GOT3 (cell line): ENCODE results near the gene NANOS1.
"Not testable (repeated sequence)": the region's sequence is repeated elsewhere in the genome, so short reads cannot be mapped to it uniquely, and the experiment has no call there.

ENCODE experiments used
- DNase-seq: peaks from one replicate; lab custom pipeline; 2025; ENCODE audit warnings: mixed read lengths; lab: John Stamatoyannopoulos, UW

The NANOS1 gene

DNA sequence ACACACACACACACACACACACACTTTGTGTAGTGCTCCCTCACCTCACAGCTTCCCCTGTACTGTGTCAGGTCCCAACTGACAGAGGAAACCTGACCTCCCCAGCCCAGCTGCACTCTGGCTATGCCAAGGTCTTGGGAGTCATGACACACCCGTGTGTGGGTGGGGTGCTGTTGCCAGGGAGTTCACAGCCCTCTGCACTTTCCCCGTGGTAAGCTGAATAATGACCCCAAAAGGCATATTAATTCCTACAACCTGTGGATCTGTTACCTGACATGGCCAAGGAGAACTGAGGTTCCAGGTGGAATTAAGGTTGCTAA is 8.9 kb upstream of the NANOS1 start:
- DNase-seq, result no peak

DNA sequence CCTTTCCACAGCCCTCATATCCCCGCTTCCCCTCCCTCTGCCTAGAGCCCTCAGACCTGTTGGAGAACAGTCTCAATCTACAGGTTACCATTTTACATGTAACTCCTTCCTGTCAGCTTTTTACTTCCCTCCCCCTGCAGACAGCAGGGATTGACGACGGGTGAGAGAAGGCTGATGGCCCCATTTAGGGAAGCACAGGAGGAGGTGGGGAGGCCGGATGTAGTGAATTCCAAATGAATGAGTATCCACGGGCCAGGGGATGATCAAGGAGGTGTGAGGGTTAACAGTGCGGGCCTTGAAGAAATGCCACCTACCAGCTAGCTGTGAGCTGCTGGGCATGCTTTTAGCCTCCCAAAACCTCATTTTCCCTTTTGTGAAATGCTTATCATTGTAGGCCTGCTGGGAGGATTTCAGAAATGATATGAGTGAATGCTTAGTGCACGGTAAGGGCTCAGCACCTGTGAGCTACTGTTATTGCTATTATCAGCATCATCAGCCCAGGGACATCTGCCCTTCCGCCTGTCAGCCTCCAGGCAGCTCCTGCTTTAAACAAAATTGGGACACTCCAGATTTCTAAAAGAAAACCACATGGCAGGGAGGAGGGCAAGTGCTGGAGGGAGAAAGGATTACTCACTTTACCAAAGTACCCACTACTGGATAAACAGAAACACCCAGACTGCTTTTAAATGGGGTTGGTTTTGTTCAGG is 6.5 kb upstream of the NANOS1 start:
- no peak for DNase-seq

DNA sequence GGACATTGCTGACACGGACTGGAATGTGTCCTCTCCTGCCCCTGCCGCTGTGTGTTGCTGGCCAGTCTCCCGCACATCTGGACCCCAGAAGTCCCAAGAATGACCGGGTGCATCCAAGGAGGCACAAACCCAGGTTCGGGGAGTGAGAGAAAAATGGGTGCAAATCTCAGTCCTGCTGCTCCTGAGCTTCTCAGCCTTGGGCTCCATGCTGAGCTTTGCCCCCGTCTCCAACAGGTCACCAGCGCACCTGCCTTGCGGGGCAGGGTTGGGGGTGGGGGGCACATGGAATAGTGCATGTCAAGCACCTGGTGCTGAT is 6.0 kb upstream of the NANOS1 start:
- no peak for DNase-seq

DNA sequence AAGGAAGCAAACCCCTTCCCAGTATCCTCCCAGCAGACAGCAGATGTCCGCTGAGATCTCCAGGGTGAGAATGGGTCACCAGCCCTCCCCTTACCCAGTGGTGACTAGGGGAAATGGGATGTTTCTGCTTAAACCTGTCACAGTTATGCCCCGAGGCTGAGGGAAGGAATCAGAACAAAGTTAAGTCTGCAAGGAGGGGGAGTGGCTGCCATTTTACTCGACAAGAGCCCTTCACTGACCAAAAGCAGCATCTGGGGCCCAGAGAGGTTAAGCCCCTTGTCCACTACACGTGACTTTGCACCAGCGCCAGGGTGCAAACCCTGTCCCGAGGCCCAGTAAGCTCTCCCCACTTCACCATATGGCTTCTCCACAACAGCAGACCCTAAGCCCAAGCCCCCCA is 4.6 kb upstream of the NANOS1 start:
- no peak for DNase-seq

GRCh38 chr10:119025336-119025735 is 4.2 kb upstream of the NANOS1 start:
- peak; percentile 14 for DNase-seq

- DNase-seq, result no peak
Observed at GRCh38 chr10:119025776-119026175, 3.7 kb upstream of the NANOS1 start.

DNA sequence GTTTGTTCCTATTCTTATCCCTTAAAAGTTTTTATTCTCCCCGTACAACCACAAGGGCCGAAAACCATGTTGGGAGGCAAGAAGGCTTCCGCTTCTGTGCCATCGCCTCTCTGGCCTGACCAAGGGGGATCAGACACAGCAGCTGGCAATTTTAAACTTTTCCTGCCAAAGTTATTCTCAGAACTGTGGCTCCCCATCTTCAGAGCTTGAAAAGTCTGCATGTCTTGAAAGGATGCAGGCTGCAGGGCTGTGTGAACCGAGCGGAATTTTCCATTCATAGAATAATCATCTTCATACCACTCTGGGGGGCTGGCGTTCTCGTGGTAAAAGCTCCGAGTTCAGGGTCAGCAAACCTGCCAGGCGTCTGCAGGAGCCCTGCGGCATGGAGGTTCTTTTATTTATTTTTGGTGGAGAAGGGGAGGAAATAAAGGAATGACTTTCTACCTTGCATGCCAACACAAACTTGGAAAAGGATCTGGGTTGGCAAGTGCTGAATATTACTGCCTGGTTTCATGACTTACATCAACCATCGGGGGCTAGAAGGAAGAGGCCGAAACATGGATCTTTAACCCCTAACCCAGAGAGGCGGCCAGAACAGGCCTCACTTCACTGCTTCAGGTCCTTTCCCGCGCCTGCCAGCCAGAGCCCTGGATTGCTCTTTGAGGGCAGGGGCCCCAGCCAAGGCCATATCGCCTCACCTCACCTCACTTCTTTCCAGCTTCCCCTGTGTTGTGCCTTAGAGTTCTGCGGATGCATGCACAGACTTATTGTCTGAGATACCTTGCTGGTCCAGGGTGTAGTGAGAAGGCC is 3.0 kb upstream of the NANOS1 start:
- DNase-seq, result no peak

DNA sequence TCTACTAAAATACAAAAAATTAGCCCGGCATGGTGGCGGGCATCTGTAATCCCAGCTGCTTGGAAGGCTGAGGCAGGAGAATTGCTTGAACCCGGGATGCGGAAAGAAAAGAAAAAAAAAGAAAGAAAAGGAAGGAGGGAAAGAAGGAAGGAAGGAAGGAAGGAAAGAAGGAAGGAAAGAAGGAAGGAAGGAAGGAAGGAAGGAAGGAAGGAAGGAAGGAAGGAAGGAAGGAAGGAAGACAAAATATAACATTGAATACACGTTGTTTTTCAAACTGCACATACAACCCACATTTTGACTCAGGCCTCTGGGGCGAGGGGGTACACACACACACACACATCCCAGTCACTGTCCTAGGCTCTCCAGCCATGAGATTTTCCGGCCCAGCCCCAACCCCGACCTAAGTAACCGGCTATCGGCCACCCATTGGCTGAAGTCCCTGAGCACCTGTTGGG is 1.0 kb upstream of the NANOS1 start:
- not testable (repeated sequence) for DNase-seq

DNA sequence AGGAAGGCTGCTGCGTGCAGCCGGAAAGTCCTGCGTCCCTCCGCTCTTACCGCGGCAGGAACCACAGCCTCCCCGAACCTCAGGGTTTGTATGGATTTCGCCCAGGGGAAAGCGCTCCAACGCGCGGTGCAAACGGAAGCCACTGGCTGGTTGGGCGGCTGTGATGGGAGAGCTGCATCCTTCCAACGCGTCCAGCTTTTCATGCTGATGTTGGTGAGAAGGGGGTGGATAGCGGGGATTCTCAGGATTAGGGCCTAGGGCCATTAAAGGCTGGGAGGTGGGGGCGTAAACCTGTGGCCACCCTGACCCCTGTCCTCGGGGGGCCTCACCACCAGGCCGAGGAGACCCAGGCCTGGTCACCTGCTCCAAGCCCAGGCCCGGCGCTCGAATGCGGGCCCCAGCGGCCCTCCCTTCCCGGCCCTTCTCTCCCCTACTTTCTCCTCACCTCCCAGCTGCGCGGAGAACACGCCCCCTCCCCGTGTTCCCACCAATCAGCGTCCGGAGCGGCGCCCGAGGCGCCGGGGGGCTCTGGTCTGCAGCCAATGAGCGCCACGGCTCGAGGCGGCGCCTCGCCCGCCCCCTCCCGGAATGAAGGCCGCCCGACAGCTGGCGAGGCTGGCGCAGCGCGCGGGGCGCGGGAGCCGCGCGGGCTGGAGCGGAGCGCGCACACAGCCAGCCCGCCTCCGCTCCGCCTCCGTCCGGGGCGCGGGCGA is 458 bp upstream of the NANOS1 start:
- DNase-seq, result peak; percentile 63

GRCh38 chr10:119030421-119031250 is 1.1 kb downstream of the NANOS1 start:
- DNase-seq, result no peak

GRCh38 chr10:119031496-119032059 is 2.1 kb downstream of the NANOS1 start:
- DNase-seq, result no peak

DNA sequence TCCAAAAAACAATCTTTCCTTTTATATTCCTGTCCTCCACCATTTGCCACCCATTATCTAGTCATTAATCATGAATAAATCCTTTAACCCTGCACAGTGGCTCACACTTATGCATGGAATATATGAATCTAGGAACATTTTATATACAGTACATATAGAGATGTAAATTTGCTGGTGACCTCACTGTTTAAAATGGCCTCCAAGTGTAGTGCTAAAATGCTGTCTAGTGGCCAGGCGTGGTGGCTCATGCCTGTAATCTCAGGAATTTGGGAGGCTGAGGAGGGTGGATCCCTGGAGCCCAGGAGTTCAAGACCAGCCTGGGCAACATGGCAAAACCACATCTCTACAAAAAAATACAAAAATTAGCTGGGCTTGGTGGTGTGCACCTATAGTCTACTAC is 9.6 kb downstream of the NANOS1 start:
- DNase-seq, result no peak

DNA sequence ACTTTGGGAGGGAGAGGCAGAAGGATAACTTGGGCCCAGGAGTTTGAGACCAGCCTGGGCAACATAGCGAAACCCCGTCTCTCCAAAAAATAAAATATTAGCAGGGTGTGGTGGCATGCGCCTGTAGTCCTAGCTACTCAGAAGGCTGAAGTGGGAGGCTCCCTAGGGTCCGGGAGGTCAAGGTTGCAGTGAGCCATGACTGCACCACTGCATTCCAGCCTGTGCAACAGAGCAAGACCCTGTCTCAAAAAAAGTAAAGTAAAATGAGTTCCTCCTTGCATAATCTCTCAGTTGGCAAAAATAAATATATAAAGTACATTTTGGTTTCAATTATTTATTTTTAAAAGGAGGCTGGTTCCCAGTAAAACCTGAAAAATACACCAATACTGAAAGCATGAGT is 11.8 kb downstream of the NANOS1 start:
- DNase-seq, result no peak

DNA sequence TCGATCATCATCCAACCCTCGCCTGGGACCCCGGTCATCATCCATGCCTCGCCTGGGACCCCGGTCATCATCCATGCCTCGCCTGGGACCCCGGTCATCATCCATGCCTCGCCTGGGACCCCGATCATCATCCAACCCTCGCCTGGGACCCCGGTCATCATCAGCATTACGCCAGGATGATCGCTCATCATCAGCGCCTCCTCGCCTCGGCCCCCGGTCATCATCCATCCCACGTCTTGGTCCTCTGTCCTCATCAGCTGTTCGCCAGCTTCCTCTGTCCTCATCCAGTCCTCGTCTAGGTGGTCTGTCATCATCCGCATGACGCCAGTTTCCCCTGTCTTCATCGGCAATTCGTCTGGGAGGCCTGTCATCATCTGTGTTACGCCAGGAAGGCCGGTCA is 12.7 kb downstream of the NANOS1 start:
- DNase-seq, result no peak

DNA sequence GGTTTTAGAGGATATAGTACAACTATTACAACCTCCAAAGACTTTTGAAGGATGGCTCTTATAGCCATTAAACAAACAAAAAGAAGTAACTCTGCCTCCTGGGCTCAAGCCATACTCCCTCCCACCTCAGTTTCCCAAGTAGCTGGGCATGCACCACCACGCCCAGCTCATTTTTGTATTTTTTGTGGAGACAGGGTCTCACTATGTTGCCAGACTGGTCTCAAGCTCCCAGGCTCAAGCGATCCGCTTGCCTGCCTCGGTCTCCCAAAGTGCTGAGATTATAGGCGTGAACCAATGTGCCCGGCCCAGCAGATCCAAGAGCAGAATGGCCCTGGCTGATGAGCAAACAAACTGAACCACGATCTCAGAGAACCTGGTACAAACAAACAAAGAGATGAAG is 16.0 kb downstream of the NANOS1 start:
- no peak for DNase-seq

- DNase-seq, result no peak
Observed at GRCh38 chr10:119049361-119049760, 19.8 kb downstream of the NANOS1 start.

DNA sequence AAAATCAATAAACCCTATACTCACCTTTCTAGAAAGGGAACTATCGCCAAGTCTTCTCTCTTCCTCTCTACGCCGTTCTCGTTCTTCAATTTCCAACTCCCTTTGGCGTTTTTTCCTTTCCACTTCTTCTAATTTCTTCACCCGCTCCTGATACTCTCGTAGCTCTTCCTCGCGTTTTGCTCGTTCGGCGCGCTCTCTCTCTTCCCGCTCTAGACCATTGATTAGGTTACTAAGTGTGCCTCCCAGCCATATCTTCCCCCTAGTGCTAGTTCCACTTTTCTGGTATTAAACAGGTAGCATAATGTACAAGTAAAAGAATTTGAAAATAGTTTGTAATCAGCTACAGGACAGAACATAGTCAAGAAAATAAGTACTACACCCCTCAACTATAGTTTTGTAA is 20.3 kb downstream of the NANOS1 start:
- no peak for DNase-seq

DNA sequence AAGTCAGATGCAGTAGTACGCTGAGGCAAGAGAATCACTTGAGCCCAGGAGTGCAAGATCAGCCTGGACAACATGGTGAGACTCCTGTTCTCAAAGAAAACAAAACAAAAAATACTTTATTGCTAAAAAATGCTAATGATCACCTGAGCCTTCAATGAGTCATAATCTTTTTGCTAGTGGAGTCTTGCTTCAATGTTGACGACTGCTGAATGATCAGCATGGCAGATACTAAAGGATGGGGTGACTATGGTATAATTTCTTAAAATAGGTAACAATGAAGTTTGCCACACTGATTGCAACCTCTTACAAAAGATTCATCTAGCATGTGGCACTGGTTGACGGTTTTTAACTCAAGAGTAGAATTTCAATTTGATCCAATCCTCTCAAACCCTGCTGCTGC is 22.3 kb downstream of the NANOS1 start:
- no peak for DNase-seq

- no peak for DNase-seq
Observed at GRCh38 chr10:119055472-119055871, 26.0 kb downstream of the NANOS1 start.

- DNase-seq, result no peak
Observed at GRCh38 chr10:119058010-119058409, 28.5 kb downstream of the NANOS1 start.

DNA sequence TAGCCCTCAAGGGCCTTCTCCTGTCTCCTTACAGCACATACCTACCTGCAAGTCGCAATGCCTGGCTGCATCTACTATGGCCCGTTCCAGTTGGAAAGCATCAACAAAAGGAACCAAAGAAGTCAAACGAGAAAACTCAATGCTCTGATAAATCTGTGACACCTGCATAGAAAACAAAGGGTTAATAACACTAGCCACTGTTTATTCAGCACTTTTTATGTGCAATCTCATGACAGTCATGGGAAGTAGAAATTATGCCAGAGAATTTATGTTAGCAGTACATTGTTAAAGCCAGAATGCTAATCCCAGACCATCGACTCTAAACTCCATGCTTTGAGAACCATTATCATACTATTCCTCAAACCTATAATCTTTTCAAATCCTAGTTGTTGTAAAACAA is 30.0 kb downstream of the NANOS1 start:
- DNase-seq, result no peak

DNA sequence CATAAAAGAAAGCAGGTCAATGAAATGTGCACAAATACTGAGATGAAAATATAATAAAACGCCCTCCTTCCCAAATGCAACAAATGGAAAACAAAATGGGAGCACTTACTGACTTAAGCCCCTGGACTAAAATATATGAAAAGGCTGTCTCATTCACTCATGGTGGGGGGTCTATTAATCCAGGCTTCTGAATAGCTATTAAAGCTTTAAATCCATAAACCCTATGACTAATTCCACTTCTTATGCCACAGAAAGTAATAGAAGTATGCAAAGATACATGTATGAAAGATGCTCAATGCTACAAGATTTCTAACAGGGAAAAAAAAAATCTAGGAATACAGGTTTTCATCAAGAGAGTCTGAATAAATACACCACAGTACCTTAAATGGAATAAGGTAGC is 30.6 kb downstream of the NANOS1 start:
- no peak for DNase-seq
